ENCODE measurements around the gene ROPN1B.

Gene ROPN1B

GRCh38 chr3:126021702-126022101 lies 52.7 kb downstream of the ROPN1B start:
- Mint-ChIP-seq H3K9me3 (no peaks in the 10 kb centered on the region), H3K27ac (peak overlapping the region; percentile 54 to 91 (median 76)), H3K27me3 (ENCODE audit: low read depth) (no peaks in the 10 kb centered on the region), H3K4me1 (peaks cover 12% of the 10 kb centered on the region), H3K4me3 (no peak overlapping the region), H3K36me3 (ENCODE audit: low read depth) (peaks cover 44% of the 10 kb centered on the region)
- TF ChIP-seq CTCF (IDR thresholded peaks at IDR 0.05; ENCODE audit: unreplicated experiment in 3 of 3): no peak

GRCh38 chr3:126022741-126023359 lies 53.9 kb downstream of the ROPN1B start:
- Mint-ChIP-seq H3K4me1 (peaks cover 12% of the 10 kb centered on the region), H3K9me3 (peaks cover 7% of the 10 kb centered on the region), H3K27me3 (ENCODE audit: low read depth) (no peaks in the 10 kb centered on the region), H3K4me3 (no peak overlapping the region), H3K27ac (no peak overlapping the region), H3K36me3 (ENCODE audit: low read depth) (peaks cover 49% of the 10 kb centered on the region)
- no peak for TF ChIP-seq CTCF (IDR thresholded peaks at IDR 0.05; ENCODE audit: unreplicated experiment in 3 of 3)

DNA sequence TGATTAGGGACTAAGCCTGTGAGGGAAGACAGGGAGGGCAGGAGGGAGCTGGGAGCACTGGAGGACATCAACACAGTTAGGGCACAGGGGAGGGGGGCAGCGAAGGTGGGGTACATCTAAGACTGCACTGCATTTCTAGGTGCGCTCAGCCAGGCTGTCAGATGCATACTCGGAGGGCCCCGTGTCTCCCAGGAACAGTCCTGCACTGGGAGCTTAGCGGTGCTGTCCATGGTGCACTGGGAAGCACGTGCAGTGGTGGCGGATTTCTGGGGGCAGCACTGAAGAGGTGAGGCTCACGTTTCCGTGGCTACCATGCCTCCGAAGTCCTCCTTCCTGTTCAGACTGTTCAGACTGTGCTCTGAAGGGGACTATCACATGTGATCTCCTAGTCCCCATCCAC lies 54.4 kb downstream of the ROPN1B start:
- H3K9me3 Mint-ChIP-seq: peaks cover 8% of the 10 kb centered on the region
- H3K27me3 Mint-ChIP-seq (ENCODE audit: low read depth): no peaks in the 10 kb centered on the region

DNA sequence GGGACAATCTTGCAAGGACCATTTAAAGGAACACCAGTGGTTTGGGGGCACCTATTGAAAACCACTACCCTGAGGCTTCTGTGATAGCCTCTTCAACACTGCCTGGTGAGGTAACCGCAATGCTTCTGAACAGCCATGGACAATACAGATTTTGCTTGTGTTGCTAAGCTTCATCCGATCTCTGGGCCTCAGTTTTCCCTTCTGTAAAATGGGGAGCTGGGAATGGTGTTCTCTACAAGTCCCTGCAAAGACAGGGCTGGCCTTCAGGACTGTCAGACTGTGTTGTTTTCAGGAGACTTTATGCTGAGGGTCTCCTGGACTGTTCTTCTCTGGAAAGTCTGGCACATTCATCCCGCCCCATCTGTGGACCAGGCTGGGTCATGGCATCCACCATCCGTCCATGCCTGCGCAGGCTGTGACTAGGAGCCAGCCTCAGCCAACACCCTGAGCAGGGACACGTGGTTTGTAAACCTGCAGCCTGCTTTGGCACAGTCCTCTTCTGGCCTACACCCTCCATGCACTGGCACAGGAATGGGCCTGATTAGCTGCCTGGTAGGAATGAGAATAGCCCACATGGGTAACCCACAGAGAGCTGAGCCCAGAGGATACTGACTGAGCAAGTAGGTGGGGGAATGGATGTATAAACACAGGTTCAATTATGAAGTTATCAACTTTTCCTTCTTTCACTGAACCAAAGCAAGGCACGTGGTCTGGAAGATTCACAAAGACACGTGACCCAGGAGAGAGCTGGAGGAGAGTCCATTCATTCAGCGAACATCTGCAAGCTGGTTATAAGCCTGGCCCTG lies 55.3 kb downstream of the ROPN1B start:
- H3K4me1 Mint-ChIP-seq: peaks cover 12% of the 10 kb centered on the region
- peaks cover 61% of the 10 kb centered on the region for H3K36me3 Mint-ChIP-seq (ENCODE audit: low read depth)
- no peak overlapping the region for H3K27ac Mint-ChIP-seq
- no peak for TF ChIP-seq CTCF (IDR thresholded peaks at IDR 0.05; ENCODE audit: unreplicated experiment in 3 of 3)
- H3K9me3 Mint-ChIP-seq: peaks cover 15% of the 10 kb centered on the region
- no peak overlapping the region for H3K4me3 Mint-ChIP-seq
- no peaks in the 10 kb centered on the region for H3K27me3 Mint-ChIP-seq (ENCODE audit: low read depth)

More for the DNA sequence above, 54.4 kb downstream of the ROPN1B start:
- TF ChIP-seq CTCF (IDR thresholded peaks at IDR 0.05; ENCODE audit: unreplicated experiment in 3 of 3): no peak
- H3K4me3 Mint-ChIP-seq: no peak overlapping the region
- peaks cover 52% of the 10 kb centered on the region for H3K36me3 Mint-ChIP-seq (ENCODE audit: low read depth)
- peaks cover 12% of the 10 kb centered on the region for H3K4me1 Mint-ChIP-seq
- H3K27ac Mint-ChIP-seq: no peak overlapping the region

DNA sequence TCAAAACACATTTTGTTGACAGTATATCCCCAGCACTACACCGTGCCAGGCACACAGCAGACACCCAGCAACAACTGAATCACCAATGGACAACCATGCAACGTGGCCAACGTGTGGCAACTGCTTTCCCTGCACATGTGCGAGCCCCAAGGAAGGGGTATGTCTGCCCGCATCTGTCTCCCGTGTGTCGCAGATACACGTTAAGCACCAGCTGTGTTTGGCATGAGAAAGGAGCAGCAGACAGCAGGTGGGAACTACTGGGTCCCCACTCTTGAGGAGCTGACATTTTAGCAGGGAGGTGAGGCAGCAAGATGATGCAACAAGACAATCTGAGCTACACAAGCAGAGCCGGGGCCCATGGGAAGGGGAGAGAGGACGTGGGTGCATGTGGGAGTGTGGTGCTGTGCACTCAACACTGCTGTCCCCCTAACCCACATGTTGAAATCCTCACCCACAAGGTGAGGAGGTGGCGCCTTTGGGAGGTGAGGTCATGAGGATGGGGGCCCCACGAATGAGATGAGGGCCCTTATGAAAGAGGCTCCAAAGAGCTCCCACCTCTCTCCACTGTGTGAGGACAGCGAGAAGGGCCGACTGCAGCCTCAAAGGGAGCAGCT lies 56.2 kb downstream of the ROPN1B start:
- H3K4me1 Mint-ChIP-seq: peaks cover 12% of the 10 kb centered on the region
- H3K27ac Mint-ChIP-seq: no peak overlapping the region
- H3K36me3 Mint-ChIP-seq (ENCODE audit: low read depth): peaks cover 66% of the 10 kb centered on the region
- no peak for TF ChIP-seq CTCF (IDR thresholded peaks at IDR 0.05; ENCODE audit: unreplicated experiment in 3 of 3)
- no peaks in the 10 kb centered on the region for H3K27me3 Mint-ChIP-seq (ENCODE audit: low read depth)
- peaks cover 19% of the 10 kb centered on the region for H3K9me3 Mint-ChIP-seq
- H3K4me3 Mint-ChIP-seq: no peak overlapping the region
